HG03045 (cell line): ENCODE results near the gene C17orf67.
A peak's percentile ranks its signal among the peaks of the same experiment; 100 is the strongest.

ENCODE experiments used
- ATAC-seq: cut with Tn5 transposase; IDR thresholded peaks from one replicate; pipeline ENCODE4 v1.9.1; 2021; ENCODE audit warnings: mild to moderate bottlenecking, moderate library complexity; ENCODE audit not compliant: unreplicated experiment

Gene C17orf67

GRCh38 chr17:56833809-56834379, at the start of gene C17orf67, which contains the start of gene DGKE:
Gene C17orf67, minus strand, starts transcription at chr17:56833920. Its CDS starts 18,110 bp downstream, at chr17:56815810.
Gene DGKE, plus strand, starts transcription at chr17:56834151. Its CDS starts 645 bp downstream, at chr17:56834796.
- ATAC-seq = peak; percentile 73

- no peak for ATAC-seq
These were observed 48.1 kb upstream of the C17orf67 start for GRCh38 chr17:56881685-56882295.

GRCh38 chr17:56880571-56880970, 46.9 kb upstream of the C17orf67 start:
- no peak for ATAC-seq

- no peak for ATAC-seq
These were observed 46.4 kb upstream of the C17orf67 start for GRCh38 chr17:56880133-56880532.

- ATAC-seq = no peak
These were observed 45.6 kb upstream of the C17orf67 start for GRCh38 chr17:56879280-56879679.

- no peak for ATAC-seq
These were observed 43.1 kb upstream of the C17orf67 start for GRCh38 chr17:56876766-56877179.

GRCh38 chr17:56870081-56870651, 36.4 kb upstream of the C17orf67 start:
- ATAC-seq = peak; percentile 73

- no peak for ATAC-seq
These were observed 35.0 kb upstream of the C17orf67 start for GRCh38 chr17:56868716-56869115.

GRCh38 chr17:56867948-56868376, 34.2 kb upstream of the C17orf67 start:
- ATAC-seq = no peak

- no peak for ATAC-seq
These were observed 32.8 kb upstream of the C17orf67 start for GRCh38 chr17:56866496-56866895.

- no peak for ATAC-seq
These were observed 32.4 kb upstream of the C17orf67 start for GRCh38 chr17:56866076-56866475.

GRCh38 chr17:56863974-56864373, 30.3 kb upstream of the C17orf67 start:
- no peak for ATAC-seq

GRCh38 chr17:56861899-56862298, 28.2 kb upstream of the C17orf67 start:
- no peak for ATAC-seq

- ATAC-seq = no peak
These were observed 17.3 kb upstream of the C17orf67 start for GRCh38 chr17:56851008-56851407.

- ATAC-seq = no peak
These were observed 16.9 kb upstream of the C17orf67 start for GRCh38 chr17:56850591-56850990.

- ATAC-seq = no peak
These were observed 15.4 kb upstream of the C17orf67 start for GRCh38 chr17:56849131-56849530.

GRCh38 chr17:56847106-56847505, 13.4 kb upstream of the C17orf67 start:
- no peak for ATAC-seq

GRCh38 chr17:56845934-56846333, 12.2 kb upstream of the C17orf67 start:
- ATAC-seq = no peak

- no peak for ATAC-seq
These were observed 8.9 kb upstream of the C17orf67 start for GRCh38 chr17:56842577-56842976.

- ATAC-seq = no peak
These were observed 5.0 kb upstream of the C17orf67 start for GRCh38 chr17:56838687-56839086.

GRCh38 chr17:56835264-56835585, 1.5 kb upstream of the C17orf67 start:
- no peak for ATAC-seq
